Activated T-cell treated with anti-CD3 and anti-CD28 coated beads for 48 hours (primary cell): ENCODE data around the gene ZBP1.

Experiments used
- DNase-seq: peaks from one replicate; pipeline ENCODE4 v3.0.0-alpha.2; 2020; ENCODE audit warnings: low read depth

Gene ZBP1

DNA sequence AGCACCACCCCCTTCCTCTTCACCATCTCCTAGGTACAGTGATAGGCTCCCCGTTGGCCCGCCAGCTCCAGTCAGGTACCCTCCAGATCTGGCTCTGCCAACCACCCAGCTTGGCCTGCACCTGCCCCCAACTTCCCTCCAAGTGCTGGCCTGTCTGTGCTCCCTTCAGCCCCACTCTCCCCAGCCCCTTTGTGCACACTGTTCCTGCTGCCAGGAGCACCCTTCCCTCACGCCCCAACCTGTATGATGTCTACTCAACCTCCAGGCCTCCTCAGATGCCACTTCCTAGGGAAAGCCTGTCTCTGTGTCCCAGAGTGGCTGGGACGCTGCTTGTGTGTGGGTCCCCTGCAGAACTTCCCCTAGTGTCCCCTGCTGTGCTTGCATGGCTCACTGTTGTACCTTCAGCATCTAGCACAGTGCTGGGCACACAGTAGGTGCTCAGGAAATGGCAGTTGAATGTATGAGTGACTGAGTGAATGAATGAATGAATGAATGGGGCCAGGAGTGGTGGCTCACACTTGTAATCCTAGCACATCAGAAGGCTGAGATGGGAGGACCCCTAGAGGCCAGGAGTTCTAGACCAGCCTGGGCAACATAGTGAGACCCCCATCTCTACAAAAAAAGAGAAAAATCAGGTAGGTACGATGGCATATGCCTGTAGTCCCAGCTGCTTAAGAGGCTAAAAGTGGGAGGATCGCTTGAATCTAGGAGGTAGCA, 3.0 kb downstream of the ZBP1 start:
- no peak for DNase-seq

- no peak for DNase-seq
Observed at GRCh38 chr20:57616143-57616951, 3.9 kb downstream of the ZBP1 start.

- no peak for DNase-seq
Observed at GRCh38 chr20:57615445-57615811, 4.8 kb downstream of the ZBP1 start.

- DNase-seq, result no peak
Observed at GRCh38 chr20:57614490-57615444, 5.5 kb downstream of the ZBP1 start.

DNA sequence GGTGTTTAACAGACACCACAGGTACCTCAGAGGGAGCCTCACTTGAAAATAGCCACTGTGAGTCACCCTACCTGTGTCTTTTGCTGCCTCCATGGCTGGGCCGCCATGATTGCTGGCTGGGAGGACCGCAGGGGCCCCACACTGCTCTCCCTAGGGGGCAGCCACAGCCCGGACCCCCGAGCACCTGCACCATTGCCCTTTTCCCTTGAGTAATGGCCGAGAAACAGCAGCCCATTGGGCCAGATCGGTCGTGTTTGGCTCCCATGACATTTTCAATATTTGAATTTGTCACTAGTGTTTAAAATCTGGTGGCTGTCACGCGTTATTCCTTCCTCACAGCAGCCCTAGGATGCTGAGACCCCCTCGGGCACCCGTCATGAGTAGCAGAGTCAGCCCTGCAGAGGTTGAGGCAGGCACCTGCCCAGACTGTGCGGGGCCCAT, 6.7 kb downstream of the ZBP1 start:
- DNase-seq, result no peak

DNA sequence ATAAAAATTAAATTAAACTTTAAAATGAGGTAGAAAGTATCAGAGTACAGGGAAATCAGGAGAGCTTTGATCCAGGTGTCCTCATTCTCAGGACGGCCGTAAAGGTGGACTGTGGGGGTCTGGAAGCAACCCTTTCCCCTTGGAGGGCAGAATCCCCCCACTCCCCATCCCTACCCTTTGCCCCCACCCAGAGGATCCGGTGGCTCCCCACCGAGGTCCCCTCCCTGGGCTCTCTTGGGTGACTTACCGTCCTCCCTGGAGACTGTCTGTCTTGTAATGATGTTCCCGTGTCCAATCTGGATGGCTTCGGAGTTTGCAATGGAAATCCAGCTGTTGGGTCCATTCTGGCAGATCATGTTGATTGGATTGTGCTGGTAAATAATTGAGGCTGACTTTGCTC, 7.3 kb downstream of the ZBP1 start:
- DNase-seq, result no peak

GRCh38 chr20:57612436-57612835, 7.8 kb downstream of the ZBP1 start:
- no peak for DNase-seq

GRCh38 chr20:57611586-57612311, 8.5 kb downstream of the ZBP1 start:
- DNase-seq, result no peak

GRCh38 chr20:57610261-57610952, 9.8 kb downstream of the ZBP1 start:
- DNase-seq, result no peak

GRCh38 chr20:57609842-57610167, 10.4 kb downstream of the ZBP1 start:
- DNase-seq, result no peak

DNA sequence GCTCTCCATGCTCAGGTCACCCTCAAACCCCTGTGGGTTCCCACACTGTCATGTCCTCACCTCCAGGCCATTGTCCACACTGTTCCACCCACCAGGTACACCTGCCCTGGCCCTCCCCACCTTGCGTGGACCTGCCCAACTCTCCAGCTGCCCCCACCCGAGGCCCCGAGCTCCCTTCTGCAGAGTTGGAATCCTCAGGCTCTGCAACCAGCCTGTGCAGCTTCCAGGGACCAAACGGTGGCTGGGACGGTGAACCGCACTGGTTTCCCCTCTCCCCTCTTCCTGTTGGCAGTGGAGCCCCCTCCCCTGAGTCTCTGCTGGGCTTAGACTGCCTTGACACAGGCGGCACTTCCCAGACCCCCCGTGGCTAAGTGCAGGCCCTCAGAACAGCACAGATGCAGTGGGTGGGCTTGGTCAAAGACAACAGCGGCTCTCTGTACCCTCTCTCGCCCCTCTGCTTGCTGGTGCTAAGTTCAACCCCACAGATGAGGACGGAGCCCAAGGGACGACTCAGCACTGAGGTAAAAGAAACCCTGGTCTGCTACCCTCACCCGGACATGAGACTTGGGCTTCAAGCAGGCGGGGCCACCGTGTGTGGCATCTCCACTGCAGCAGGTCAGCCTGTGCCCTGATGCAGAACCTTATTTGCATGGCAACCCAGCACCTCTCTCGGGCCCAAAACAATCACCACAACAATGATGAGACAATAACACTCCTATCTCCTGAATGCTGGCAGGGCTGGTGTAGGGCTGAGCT, 11.0 kb downstream of the ZBP1 start:
- DNase-seq, result no peak

DNA sequence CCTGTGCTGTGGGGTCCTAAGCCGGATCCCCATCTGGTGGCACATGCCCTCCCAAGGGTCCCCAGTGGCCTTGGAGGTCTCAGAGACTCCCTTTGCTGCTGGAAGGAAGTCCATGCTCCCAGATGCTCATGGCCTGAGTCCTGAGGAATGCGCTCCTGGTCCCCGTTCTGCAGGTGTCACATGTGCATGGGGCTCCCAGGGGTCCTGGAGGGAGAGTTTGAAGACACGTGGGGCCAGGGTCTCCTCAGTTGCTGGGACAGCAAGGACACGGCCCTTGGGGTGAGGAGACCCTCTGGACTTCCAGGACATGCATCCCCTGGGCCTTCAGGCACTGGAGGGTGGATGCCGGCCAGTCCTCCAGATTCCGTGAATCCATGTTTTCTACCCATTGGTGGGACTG, 11.7 kb downstream of the ZBP1 start:
- DNase-seq, result no peak

DNA sequence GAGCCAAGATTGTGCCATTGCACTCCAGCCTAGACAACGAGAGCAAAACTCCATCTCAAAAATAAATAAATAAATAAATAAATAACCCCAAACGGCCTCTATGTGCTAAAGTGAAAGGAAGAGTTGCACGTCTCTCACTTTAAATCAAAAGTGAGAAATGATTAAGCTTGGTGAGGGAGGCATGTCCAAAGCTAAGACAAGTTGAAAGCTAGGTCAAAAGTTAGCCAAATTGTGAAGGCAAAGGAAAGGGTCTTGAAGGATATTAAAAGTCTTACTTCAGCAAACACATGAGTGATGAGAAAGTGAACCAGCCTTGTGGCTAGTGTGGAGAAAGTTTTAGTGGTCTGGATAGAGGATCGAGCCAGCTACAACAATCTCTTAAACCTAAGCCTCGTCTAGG, 14.3 kb downstream of the ZBP1 start:
- DNase-seq, result no peak

DNA sequence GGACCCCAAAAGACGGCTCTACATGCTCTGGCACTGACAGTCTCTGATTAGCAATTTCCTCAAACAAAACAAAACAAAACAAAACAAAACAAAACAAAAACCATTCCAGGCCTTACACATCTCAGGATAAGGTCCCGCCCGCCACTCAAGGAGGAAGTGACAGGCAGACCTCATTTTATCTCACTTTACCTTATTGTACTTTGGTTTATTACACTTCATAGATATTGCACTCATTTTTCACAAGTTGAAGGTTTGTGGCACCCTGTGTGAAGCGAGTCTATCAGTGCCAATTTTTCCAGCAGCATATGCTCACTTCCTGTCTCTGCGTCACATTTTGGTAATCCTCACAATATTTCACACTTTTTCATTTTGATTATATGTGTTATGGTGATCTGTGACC, 15.2 kb downstream of the ZBP1 start:
- no peak for DNase-seq

GRCh38 chr20:57603120-57603519, 17.1 kb downstream of the ZBP1 start:
- no peak for DNase-seq

GRCh38 chr20:57601737-57602136, 18.5 kb downstream of the ZBP1 start:
- DNase-seq, result no peak

DNA sequence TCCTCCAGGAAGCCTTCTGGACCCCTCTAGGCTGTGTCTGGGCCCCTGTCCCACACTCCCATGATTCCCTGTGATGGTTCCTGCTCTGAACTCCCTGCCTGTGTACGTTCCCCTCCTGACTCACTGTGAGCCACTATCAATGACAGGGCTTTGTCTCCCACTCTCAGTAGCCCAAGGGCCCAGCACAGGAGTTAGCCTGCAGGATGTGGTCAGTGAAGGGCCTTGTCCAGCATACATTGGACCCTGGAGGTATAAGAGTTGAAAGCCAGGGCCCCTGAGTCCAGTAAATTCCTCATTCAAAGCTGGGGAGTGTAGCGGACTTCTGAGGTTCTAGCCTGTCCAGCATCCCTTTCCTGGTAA, 19.0 kb downstream of the ZBP1 start:
- DNase-seq, result no peak

- DNase-seq, result no peak
Observed at GRCh38 chr20:57600320-57601210, 19.7 kb downstream of the ZBP1 start.

GRCh38 chr20:57598491-57598890, 21.7 kb downstream of the ZBP1 start:
- no peak for DNase-seq

DNA sequence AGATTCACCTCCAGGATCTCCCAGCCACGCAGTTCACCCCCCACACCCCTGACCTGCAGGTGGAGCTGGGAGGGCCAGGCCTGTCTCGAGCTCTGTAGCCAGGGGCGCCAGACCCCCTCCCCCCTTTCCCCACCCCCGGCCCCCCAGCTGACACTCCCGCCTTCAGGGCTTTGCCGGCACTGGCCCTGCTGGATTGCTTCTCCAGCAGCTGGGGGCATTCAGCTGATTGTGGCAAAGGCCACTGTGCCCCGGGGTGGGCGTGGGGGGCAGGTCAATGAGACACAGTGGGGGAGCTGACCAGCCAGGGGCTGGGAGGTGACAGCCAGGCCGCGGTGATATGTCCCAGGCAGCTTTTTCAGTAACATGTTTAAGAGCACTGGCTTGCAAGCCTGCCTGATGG, 22.2 kb downstream of the ZBP1 start:
- DNase-seq, result no peak
